CD14-positive monocyte (primary cell): ENCODE data around the gene PFDN1. TPM values are rescaled to one million over a fixed set of nuclear protein-coding genes. Genes with fewer than 3 reads are reported as not detected.

Experiments used
- DNase-seq, 3 donors: peaks; one replicate each; pipeline ENCODE4 v3.0.0-alpha.2; 2011 to 2022
- H2AFZ ChIP-seq: 2 replicates; pipeline ENCODE4 v1.6.0; 2012; ENCODE audit warnings: mild to moderate bottlenecking, low read depth, low read length, inconsistent platforms; ENCODE audit not compliant: insufficient read depth, poor library complexity, severe bottlenecking
- H3K27ac ChIP-seq, 2 donors: 1 replicate in 1 of 2; 2 replicates in 1 of 2; pipeline ENCODE4 v1.5.1; 2012 to 2013; ENCODE audit warnings: low read length in 2 of 2, control low read depth in 1 of 2, inconsistent platforms in 1 of 2, low read depth in 1 of 2, mild to moderate bottlenecking in 1 of 2
- H3K27me3 ChIP-seq, 2 donors: one replicate each; pipeline versions ENCODE4 v1.6.0 to v1.6.1; 2011 to 2013; ENCODE audit warnings: low read length in 2 of 2; ENCODE audit not compliant: control insufficient read depth in 2 of 2, insufficient read depth in 2 of 2
- H3K36me3 ChIP-seq, 2 donors: replicated peaks in 1 of 2; 1 replicate in 1 of 2; 2 replicates in 1 of 2; pipeline versions ENCODE4 v1.5.1 to v1.6.1; 2012 to 2013; ENCODE audit warnings: low read length in 2 of 2, control low read depth in 1 of 2, inconsistent platforms in 1 of 2, mild to moderate bottlenecking in 1 of 2; ENCODE audit not compliant: insufficient read depth in 2 of 2, control insufficient read depth in 1 of 2
- H3K4me1 ChIP-seq, 2 donors: 1 replicate in 1 of 2; 2 replicates in 1 of 2; pipeline versions ENCODE4 v1.5.1 to v1.6.1; 2012 to 2013; ENCODE audit warnings: low read length in 2 of 2, control low read depth in 1 of 2, inconsistent platforms in 1 of 2, mild to moderate bottlenecking in 1 of 2, moderate library complexity in 1 of 2; ENCODE audit not compliant: insufficient read depth in 2 of 2, control insufficient read depth in 1 of 2
- H3K4me2 ChIP-seq: replicated peaks from 2 replicates; pipeline ENCODE3; 2012; ENCODE audit warnings: low read length, moderate library complexity, mild to moderate bottlenecking; ENCODE audit not compliant: poor library complexity, severe bottlenecking; ENCODE audit errors: extremely low read depth
- H3K4me3 ChIP-seq, 3 experiments: fragments of 200-600 bp in 1 of 3; sonication (generic) in 1 of 3; replicated peaks in 1 of 3; 1 replicate in 2 of 3; 2 replicates in 1 of 3; pipeline ENCODE4 v1.5.1; 2011 to 2013; ENCODE audit warnings: low read length in 3 of 3, mild to moderate bottlenecking in 3 of 3, control low read depth in 2 of 3, low read depth in 2 of 3, inconsistent platforms in 1 of 3, moderate library complexity in 1 of 3
- H3K79me2 ChIP-seq: 2 replicates; pipeline ENCODE4 v1.6.0; 2012; ENCODE audit warnings: mild to moderate bottlenecking, control low read depth, inconsistent platforms, low read length, moderate library complexity; ENCODE audit not compliant: insufficient read depth
- H3K9ac ChIP-seq: 2 replicates; pipeline ENCODE4 v1.6.0; 2017; ENCODE audit warnings: low read length, mild to moderate bottlenecking; ENCODE audit not compliant: insufficient read depth, poor library complexity, severe bottlenecking
- H3K9me3 ChIP-seq, 2 donors: replicated peaks in 1 of 2; 1 replicate in 1 of 2; 2 replicates in 1 of 2; pipeline versions ENCODE4 v1.5.1 to v1.6.1; 2012 to 2013; ENCODE audit warnings: low read length in 2 of 2, control low read depth in 1 of 2; ENCODE audit not compliant: control insufficient read depth in 1 of 2, insufficient read depth in 1 of 2
- H4K20me1 ChIP-seq: 2 replicates; pipeline ENCODE4 v1.6.0; 2012; ENCODE audit warnings: mild to moderate bottlenecking, low read length, control low read depth, moderate library complexity; ENCODE audit not compliant: insufficient read depth
- H3K27ac Mint-ChIP-seq, 7 donors: one replicate each; pipeline ENCODE4 v1.8.0; 2020; ENCODE audit warnings: mild to moderate bottlenecking in 7 of 7, mixed read lengths in 7 of 7, moderate library complexity in 6 of 7, inconsistent platforms in 2 of 7
- H3K27me3 Mint-ChIP-seq, 3 donors: one replicate each; pipeline ENCODE4 v1.8.0; 2021 to 2022; ENCODE audit warnings: low read depth in 3 of 3, mild to moderate bottlenecking in 3 of 3, mixed read lengths in 3 of 3, moderate library complexity in 3 of 3, inconsistent platforms in 1 of 3
- H3K36me3 Mint-ChIP-seq, 2 donors: one replicate each; pipeline ENCODE4 v1.8.0; 2020; ENCODE audit warnings: mixed read lengths in 2 of 2, inconsistent platforms in 1 of 2, mild to moderate bottlenecking in 1 of 2
- H3K4me1 Mint-ChIP-seq: one replicate; pipeline ENCODE4 v1.8.0; 2020; ENCODE audit warnings: mild to moderate bottlenecking, mixed read lengths
- H3K4me3 Mint-ChIP-seq, 2 donors: one replicate each; pipeline ENCODE4 v1.8.0; 2020; ENCODE audit warnings: mild to moderate bottlenecking in 2 of 2, mixed read lengths in 2 of 2, moderate library complexity in 1 of 2
- H3K9me3 Mint-ChIP-seq, 7 donors: one replicate each; pipeline ENCODE4 v1.8.0; 2020 to 2022; ENCODE audit warnings: mixed read lengths in 7 of 7, mild to moderate bottlenecking in 6 of 7, moderate library complexity in 6 of 7, inconsistent platforms in 2 of 7
- WGBS: methylation state at CpG from one replicate; pipeline ENCODE4 v1.1.5; 2013; ENCODE audit warnings: missing lambda C conversion rate; ENCODE audit not compliant: insufficient coverage; 5-methylcytosine and 5-hydroxymethylcytosine counted together
- intact Hi-C, 2 donors: fragments of 100-400 bp; cut with micrococcal nuclease; formaldehyde crosslinking; loops; one replicate each; pipeline versions ENCODE4 v1.15.0 to v1.15.1; 2023
- polyA plus RNA-seq, 3 donors: library from polyadenylated mRNA; depleted of rRNA in 1 of 3; unstranded in 2 of 3; stranded (reverse) in 1 of 3; fragments of 300-500 nt in 2 of 3; fragments of >200 nt in 1 of 3; fragmentation: Illumina TruSeq in 2 of 3; gene quantifications; 1 replicate in 2 of 3; 2 replicates in 1 of 3; pipeline ENCODE4 v1.2.3, GENCODE V29; 2012 to 2021
- TF ChIP-seq, protein P1 (sequence below): fragments of 200-600 bp; IDR thresholded peaks from one replicate; pipeline ENCODE4 v1.8.0; 2022; ENCODE audit warnings: antibody characterized with exemption, mild to moderate bottlenecking

Gene PFDN1
- polyA plus RNA-seq, 3 donors = 44.7 to 105 (median 82.2) TPM

DNA sequence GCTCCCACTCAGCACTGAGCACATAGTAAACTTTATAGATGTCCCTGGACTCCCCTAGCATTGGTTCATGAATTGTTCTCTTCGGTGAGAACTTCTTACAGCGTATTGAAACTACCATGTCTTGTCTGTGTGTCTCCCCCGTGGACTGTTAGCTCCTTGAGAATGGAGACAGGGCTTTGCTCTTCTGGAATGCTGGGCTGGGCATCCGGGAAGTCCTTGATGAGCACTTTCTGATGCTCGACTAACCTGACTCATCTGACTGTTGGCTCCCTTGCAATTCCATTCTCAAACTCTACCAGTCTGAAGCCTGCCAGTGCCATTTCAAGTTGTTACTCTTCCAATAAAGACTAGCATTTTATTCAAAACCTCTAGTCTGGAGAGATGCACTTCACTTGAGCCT, 15.0 kb upstream of the PFDN1 start:
- H3K4me1 Mint-ChIP-seq = peaks cover 48% of the 10 kb centered on the region

DNA sequence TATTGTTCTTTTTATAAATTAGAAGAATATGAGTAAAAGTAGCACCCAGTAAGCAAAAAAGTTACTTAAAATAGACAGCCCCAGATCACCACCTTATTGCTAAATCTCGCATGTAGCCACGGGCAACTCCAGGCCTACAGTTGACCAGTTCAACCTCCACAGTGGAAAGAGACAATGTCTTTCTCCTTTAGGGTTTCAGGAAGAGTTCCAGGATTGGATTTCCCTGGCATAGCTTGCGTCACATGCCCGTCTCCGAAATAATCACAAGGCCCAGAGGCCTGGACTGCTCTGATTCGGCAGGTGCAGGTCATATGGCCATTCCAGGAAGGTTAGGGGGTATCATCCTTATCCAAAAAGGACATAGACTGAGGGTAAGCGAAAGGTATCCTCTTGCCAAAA, 9.9 kb upstream of the PFDN1 start:
- Histone ChIP-seq H3K27me3 (no peaks in the 10 kb centered on the region), H4K20me1 (no peaks in the 10 kb centered on the region), H3K27ac (no peak overlapping the region), H3K36me3 (no peaks in the 10 kb centered on the region), H3K79me2 (no peaks in the 10 kb centered on the region), H3K4me2 (no peak overlapping the region), H3K9me3 (no peaks in the 10 kb centered on the region), H3K4me3 (no peak overlapping the region), H3K4me1 (peaks cover 28 to 31% of the 10 kb centered on the region in 2 donors), H3K9ac (no peak overlapping the region), H2AFZ (no peak overlapping the region)
- TF ChIP-seq, protein P1, sequence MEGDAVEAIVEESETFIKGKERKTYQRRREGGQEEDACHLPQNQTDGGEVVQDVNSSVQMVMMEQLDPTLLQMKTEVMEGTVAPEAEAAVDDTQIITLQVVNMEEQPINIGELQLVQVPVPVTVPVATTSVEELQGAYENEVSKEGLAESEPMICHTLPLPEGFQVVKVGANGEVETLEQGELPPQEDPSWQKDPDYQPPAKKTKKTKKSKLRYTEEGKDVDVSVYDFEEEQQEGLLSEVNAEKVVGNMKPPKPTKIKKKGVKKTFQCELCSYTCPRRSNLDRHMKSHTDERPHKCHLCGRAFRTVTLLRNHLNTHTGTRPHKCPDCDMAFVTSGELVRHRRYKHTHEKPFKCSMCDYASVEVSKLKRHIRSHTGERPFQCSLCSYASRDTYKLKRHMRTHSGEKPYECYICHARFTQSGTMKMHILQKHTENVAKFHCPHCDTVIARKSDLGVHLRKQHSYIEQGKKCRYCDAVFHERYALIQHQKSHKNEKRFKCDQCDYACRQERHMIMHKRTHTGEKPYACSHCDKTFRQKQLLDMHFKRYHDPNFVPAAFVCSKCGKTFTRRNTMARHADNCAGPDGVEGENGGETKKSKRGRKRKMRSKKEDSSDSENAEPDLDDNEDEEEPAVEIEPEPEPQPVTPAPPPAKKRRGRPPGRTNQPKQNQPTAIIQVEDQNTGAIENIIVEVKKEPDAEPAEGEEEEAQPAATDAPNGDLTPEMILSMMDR = no peak
- Mint-ChIP-seq H3K4me1 (peaks cover 32% of the 10 kb centered on the region), H3K4me3 (no peak overlapping the region), H3K9me3 (no peaks in the 10 kb centered on the region), H3K27ac (peak overlapping the region in 4 of 7 donors; percentile 12 to 70 (median 26)), H3K36me3 (peaks cover 0 to 3% of the 10 kb centered on the region in 2 donors), H3K27me3 (peaks cover 0 to 2% (median 1%) of the 10 kb centered on the region in 3 donors)
- no peak for DNase-seq
- WGBS = no CpG with 5 or more reads among the region's 7 CpGs
- intact Hi-C loops = loop anchor here in 1 of 2 donors (2.0 to 5.0 kb wide), 2 partner anchors 14 to 40 kb away; no protein-coding TSS in a partner anchor

More for the DNA sequence above, 15.0 kb upstream of the PFDN1 start:
- Histone ChIP-seq H3K27ac (no peak overlapping the region), H4K20me1 (no peaks in the 10 kb centered on the region), H3K9me3 (no peaks in the 10 kb centered on the region), H3K4me3 (no peak overlapping the region), H3K36me3 (no peaks in the 10 kb centered on the region), H2AFZ (no peak overlapping the region), H3K79me2 (no peaks in the 10 kb centered on the region), H3K4me1 (peaks cover 46 to 48% of the 10 kb centered on the region in 2 donors), H3K27me3 (no peaks in the 10 kb centered on the region), H3K9ac (no peak overlapping the region), H3K4me2 (no peak overlapping the region)
- H3K36me3 Mint-ChIP-seq = peaks cover 6 to 15% of the 10 kb centered on the region in 2 donors
- H3K27ac Mint-ChIP-seq = no peak overlapping the region
- DNase-seq = no peak
- TF ChIP-seq, protein P1 = no peak
- no peak overlapping the region for H3K4me3 Mint-ChIP-seq
- 100% methylated on average over 4 of the region's 5 CpGs for WGBS
- peaks cover 0 to 5% (median 0%) of the 10 kb centered on the region in 7 donors for H3K9me3 Mint-ChIP-seq
- intact Hi-C loops = no loop called here
- peaks cover 0 to 4% (median 2%) of the 10 kb centered on the region in 3 donors for H3K27me3 Mint-ChIP-seq
